GM12873 (cell line): ENCODE data around the gene AMMECR1L.

Source experiments
- CTCF ChIP-seq: IDR thresholded peaks from 2 replicates; pipeline ENCODE4 v1.5.1; 2012; ENCODE audit warnings: low read depth, mild to moderate bottlenecking, moderate library complexity, low read length, control low read depth; ENCODE audit not compliant: insufficient read depth; ENCODE audit errors: missing control alignments

The AMMECR1L gene

GRCh38 chr2:127818241-127818640, 67.5 kb downstream of the AMMECR1L start:
- no peak for TF ChIP-seq CTCF

GRCh38 chr2:127814677-127815076, 71.1 kb downstream of the AMMECR1L start:
- no peak for TF ChIP-seq CTCF
